ENCODE results near the gene TRIM25.

DNA sequence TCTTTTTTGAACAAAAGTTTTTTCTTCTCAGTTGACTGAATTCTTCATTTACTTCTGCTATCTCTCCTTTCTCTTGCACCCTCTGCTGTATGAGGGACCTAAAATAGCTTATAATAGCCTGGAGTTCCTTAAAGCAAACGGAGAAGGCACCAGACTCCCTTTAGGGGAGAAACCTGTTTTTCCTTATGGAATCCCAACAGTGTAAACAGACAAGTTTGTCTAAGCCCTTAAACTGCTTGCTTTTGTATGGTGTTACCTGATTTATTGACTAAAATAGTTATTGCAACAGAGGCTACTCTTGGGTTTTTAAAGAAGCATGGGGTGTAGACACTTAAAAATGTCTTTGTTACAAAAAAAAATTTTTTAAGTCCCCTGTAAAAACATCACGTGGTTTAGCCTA, 12.9 kb upstream of the TRIM25 start:
- no peak for TF ChIP-seq POLR2A (IDR thresholded peaks at IDR 0.05; ENCODE audit: control extremely low read depth in 1 of 2, low read depth in 2 of 2, low read length in 2 of 2)
- no peak for TF ChIP-seq MAX (IDR thresholded peaks at IDR 0.05)
- no peak for TF ChIP-seq SP1 (IDR thresholded peaks at IDR 0.05; ENCODE audit: low read depth, low read length)
- TF ChIP-seq, protein P1, sequence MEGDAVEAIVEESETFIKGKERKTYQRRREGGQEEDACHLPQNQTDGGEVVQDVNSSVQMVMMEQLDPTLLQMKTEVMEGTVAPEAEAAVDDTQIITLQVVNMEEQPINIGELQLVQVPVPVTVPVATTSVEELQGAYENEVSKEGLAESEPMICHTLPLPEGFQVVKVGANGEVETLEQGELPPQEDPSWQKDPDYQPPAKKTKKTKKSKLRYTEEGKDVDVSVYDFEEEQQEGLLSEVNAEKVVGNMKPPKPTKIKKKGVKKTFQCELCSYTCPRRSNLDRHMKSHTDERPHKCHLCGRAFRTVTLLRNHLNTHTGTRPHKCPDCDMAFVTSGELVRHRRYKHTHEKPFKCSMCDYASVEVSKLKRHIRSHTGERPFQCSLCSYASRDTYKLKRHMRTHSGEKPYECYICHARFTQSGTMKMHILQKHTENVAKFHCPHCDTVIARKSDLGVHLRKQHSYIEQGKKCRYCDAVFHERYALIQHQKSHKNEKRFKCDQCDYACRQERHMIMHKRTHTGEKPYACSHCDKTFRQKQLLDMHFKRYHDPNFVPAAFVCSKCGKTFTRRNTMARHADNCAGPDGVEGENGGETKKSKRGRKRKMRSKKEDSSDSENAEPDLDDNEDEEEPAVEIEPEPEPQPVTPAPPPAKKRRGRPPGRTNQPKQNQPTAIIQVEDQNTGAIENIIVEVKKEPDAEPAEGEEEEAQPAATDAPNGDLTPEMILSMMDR (IDR thresholded peaks at IDR 0.05; ENCODE audit: control extremely low read depth in 1 of 3, insufficient read depth in 1 of 3, low read depth in 1 of 3, low read length in 3 of 3): no peak
- TF ChIP-seq POLR2AphosphoS5 (IDR thresholded peaks at IDR 0.05; ENCODE audit: low read depth, low read length): no peak
- TF ChIP-seq SUZ12 (IDR thresholded peaks at IDR 0.05; ENCODE audit: low read length): no peak
- no peak for TF ChIP-seq POU5F1 (IDR thresholded peaks at IDR 0.05; ENCODE audit: low read depth, low read length)
- TF ChIP-seq RAD21 (IDR thresholded peaks at IDR 0.05 in 1 of 2, conservative IDR thresholded peaks at IDR 0.05 in 1 of 2; ENCODE audit: low read depth in 2 of 2, low read length in 2 of 2): no peak
- no peak for TF ChIP-seq RBBP5 (IDR thresholded peaks at IDR 0.05; ENCODE audit: borderline replicate concordance, low read depth, low read length)

Data from H1 (cell line).